HG02642 (cell line): ENCODE data around the gene KRTAP10-6.
"Not testable (repeated sequence)": the region's sequence is repeated elsewhere in the genome, so short reads cannot be mapped to it uniquely, and the experiment has no call there.

ENCODE experiments used
- ATAC-seq: cut with Tn5 transposase; IDR thresholded peaks from one replicate; pipeline ENCODE4 v1.9.1; 2021; ENCODE audit warnings: mild to moderate bottlenecking; ENCODE audit not compliant: unreplicated experiment, poor library complexity

The KRTAP10-6 gene

DNA sequence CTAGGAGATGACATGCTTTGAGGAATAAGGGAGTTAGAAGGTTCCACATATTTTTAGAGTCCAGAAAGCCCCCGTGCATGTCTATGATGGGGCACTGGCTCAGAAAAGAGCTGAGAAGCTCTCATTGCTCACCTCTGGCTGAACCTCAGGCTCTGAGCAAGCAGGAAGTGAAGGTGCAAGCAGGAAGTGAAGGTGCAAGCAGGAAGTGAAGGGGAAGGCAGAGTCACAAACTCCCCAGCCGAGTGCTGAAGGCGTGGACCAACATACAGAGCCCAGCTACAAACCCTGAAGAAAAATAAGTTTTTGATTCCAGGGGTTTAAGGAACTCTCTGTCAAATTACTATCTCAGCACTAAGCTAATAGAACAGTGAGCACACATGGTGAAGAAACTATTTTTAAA, 26.6 kb upstream of the KRTAP10-6 start:
- no peak for ATAC-seq

DNA sequence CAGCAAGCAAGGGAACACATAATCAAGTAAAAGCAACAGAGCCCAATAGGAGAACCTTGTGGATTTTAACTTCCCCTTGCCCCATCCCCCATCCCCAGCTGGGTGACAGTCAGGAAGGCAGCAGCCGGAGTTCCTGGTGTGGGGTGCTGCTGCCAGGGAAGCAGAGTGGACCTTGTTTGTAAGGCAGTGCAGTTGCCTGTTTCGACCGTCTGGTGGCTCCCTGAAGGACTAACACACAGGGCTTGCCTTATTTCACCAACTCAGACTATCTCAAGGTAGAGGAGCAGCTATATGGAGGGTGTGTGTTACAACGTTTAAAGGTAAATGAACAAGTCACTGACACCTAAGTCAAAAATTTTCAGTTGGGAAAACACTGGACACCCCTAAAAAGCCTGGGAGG, 26.2 kb upstream of the KRTAP10-6 start:
- ATAC-seq = no peak

DNA sequence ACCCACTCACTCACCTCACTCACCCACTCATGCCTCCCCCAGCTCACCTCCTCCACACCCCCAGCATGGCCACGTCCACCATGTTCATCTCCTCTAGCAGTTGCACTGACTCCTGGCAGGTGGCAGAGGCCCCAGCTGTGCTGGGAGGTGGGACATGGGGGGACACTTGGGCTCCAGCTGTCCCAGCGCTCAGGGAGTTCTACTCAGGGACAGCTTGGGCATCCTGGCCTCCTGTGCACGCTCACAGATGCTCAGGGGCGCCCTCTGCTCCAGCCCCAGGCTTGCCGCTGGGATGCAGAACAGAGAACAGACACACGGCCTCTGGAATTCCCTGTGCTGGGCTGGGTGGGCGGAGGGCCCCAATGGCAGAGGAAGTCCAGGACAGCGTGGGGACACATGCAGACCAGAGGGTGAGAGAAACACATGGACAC, 24.8 kb upstream of the KRTAP10-6 start:
- ATAC-seq = no peak

DNA sequence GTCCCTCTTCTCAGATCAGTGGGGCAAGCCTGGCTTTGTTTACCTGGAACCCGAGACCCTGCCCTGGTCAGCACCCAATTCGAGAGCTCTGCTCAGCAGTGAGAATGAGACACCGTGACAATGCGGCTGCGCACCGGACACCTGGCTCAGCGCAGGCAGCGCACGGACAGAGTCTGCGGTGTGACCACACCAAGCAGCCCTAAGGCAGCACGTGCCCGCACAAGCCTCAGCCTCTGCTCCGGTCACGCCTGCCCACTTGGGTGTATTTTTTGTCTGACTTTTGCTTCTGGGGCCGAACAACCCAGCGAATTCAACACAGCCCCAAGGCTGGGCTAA, 24.3 kb upstream of the KRTAP10-6 start:
- ATAC-seq = no peak

DNA sequence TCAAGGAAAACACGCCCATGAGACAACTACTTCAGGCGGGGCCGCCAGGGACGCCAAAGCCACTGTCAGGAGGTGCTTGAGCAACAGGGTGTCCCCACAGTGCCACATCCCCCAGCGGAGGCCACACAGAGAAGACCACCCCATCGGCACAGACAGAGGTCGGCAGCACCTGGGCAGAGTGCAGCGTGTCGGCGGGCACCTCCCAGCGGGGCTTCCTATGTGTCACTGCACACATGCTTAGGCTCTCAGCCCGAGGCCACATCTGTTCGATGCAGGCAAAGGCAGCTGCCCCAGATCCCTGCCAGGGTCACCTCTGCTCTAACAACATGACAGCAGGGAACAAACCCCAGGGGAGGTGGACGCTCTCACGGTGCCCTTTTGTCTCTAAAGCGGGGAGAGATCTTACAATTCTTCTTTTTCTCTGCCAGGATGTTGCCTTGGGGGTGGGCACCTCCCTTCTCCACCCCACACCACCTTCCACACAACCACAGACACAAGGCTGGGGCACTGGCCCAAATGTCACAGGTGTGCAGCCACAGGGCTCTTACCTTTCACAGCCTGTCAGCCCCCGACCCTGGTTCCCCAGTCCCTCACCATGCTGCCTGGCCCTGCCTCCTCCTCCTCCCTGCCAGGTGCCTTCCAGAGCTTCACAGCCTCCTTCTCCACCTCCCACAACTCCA, 23.7 kb upstream of the KRTAP10-6 start:
- ATAC-seq = no peak

DNA sequence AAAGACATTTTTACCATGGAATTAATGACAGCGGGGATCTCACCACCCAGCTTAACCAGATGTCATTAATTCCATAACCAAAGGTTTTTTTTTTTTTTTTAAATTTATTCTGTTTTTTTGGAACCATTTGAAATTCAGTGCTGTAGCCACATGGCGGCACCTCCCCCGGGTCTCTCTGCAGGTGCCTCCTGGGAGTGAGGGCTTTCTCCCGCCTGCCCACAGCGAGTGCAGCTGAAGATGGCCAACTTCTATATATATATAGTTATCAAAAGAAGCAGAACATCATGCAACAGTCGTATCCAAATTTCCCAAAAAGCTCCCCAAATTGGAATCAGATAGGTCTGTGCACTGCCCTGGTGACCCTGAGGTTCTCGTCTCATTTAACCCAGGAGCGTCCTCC, 23.2 kb upstream of the KRTAP10-6 start:
- no peak for ATAC-seq

DNA sequence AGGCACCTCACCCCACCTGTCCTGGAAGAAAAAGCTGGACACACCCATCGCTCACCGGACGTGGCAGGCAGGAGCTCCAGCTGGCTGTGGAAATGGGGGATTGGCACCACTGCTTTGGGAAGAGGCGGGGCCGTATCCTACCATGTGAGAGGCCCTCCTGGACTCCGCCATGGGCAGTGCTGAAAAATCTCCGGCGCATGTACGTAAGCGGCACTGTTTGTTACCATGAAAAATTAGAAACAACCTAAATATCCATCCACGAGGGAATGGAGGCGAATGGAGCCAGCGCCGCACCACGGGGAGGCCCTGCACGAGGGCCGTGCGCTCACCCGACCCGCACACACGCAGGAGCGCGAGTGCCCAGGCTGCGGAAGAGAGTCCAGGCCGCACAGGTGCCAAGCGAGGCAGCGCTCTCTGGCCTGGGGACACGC, 22.7 kb upstream of the KRTAP10-6 start:
- ATAC-seq = no peak

DNA sequence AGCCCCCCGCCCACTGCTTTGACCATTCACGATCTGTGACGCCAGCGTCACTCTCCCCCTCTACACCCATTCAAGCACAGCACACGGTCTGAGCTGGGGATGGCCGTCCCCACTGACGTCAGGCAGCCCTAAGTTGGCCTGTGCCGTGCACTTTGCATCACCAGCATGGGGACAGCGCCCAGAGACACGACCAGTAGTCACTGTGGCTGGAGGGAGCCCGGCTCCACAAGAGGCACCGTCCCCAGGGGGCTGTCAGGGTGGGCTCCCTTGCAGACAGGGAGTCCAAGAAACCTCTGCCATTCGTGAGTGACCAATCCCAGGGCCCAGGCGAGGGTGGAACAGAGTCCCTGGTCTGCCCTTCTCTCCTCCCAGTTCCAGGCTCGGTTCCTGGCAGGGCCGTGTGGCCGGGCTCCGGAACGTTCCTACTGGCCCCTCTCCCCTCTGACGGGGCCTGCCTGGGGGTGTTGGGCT, 21.9 kb upstream of the KRTAP10-6 start:
- no peak for ATAC-seq

DNA sequence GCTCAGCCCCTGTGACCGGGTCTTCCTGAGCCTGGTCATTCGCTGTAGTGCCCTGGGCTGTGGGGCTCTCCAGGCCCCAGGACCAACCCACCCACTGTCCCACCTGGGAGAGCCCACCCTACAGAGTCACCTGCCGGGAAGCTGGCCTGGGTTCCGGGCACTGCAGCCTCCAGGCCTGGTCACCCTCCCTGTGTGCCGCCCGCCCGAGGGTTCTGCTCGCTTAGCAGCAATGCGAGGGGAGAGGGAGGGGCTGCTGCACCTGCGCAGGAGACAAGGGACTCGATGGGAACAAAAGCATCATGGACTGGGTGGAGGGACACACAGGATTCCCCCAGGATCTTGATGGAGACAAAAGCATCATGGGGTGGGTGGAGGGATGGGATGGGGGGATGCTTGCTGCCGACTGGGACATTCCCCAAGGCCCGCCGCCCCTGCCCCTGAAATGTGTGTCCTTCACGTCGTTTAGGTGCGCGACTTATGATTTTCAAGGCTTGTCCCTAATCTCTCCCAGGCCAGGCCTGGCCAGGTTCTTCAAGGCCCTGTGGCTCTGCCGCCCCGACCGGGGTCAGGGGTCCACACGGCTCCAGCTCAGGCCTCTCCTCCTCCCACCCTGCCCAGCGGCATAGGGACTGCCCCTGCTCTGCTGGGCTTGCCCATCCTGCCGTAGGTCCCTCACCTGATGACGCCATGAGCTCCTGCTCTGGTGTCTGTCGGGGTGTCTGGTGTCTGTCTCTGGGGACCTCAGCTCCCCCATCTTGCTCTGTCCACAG, 21.3 kb upstream of the KRTAP10-6 start:
- ATAC-seq = no peak

DNA sequence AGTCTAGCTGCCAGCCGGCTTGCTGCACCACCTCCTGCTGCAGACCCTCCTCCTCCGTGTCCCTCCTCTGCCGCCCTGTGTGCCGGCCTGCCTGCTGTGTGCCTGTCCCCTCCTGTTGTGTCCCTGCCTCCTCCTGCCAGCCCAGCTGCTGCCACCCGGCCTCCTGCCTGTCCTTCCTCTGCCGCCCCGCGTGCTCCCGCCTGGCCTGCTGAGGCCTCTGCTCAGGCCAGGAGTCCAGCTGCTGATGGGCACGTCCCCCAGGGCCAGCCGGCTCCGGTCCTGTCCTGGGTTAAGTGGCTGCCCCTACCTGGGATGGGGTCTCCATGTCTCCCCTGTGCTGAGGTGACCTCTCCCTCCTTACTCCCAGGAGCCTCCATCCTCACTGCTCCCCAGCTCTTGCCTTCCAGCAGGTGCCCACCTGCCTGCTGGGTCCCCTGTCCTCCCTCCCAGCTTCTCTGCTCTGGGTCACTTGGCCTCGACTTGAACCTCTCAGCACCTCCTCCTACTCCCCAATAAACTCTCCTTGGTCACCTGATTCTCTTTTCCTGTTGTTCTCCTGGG, 20.4 kb upstream of the KRTAP10-6 start:
- ATAC-seq = no peak

DNA sequence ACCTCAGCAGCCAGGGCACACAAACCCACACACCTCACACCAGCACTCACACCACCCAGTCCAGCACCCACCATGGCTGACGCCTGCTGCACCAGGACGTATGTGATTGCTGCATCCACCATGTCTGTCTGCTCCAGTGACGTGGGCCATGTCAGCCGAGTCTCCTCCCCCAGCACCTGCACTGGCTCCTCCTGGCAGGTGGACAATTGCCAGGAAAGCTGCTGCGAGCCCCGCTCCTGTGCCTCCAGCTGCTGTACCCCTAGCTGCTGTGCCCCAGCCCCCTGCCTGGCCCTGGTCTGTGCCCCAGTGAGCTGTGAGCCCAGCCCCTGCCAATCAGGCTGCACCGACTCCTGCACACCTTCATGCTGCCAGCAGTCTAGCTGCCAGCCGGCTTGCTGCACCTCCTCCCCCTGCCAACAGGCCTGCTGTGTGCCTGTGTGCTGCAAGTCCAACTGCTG, 19.8 kb upstream of the KRTAP10-6 start, which contains the start of gene KRTAP10-8:
Gene KRTAP10-8 (plus strand): TSS at position 51 of the 458 bp plus-strand sequence. CDS start 22 bp downstream, at position 73.
- ATAC-seq = no peak

DNA sequence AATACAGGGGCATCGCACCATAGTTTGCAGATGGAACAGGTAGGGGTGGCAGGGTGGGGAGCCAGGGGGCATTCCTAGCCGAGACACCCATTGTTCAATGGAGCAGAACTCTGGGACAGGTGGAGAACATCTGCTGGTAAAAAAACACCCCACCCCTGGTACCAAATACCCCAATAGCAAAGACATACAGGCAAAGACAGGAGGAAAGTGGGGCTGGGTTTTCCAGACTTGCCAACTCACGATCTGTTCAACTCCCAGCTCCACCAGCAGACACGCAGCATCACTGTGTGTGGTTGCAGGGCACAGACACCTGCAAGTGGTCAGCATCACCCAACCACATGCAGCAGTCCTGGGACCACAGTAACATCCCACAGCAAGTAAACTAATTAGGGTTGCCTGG, 19.2 kb upstream of the KRTAP10-6 start:
- no peak for ATAC-seq

DNA sequence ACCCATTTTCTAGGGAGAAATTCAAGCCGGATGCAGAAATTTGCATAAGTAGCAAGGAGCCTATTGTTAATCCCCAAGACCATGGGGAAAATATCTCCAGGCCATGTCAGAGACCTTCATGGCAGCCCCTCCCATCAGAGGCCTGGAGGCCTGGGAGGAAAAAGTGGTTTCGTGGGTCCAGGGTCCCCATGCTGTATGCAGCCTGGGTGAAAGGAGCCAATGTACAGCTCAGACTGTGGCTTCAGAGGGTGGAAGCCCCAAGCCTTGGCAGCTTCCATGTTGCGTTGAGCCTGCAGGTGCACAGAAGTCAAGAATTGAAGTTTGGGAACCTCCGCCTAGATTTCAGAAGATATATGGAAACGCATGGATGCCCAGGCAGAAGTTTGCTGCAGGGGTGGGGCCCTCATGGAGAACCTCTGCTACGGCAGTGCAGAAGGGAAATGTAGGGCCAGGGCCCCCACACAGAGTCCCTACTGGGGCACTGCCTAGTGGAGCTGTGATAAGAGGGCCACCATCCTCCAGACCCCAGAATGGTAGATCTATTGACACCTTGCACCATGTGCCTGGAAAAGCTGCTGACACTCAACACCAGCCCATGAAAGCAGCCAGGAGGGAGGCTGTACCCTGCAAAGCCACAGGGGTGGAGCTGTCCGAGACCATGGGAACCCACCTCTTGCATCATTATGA, 18.0 kb upstream of the KRTAP10-6 start:
- not testable (repeated sequence) for ATAC-seq

DNA sequence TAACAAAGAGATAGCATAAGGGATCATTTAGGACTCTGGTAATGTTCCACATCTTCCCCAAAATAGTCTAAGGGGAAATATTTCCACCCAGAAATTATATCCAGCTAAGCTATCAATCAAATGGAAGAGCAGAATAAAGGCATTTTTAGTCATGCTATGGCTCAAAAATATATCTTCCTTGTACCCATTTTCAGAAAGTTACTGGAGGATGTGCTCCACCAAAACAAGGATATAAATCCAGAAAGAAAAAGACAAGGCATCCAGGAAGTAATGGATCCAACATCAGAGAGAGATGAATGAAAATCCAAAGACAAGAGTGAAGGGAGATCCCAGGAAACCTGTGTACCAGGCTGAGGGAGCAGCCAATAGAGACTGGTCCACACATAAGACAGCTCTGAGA, 16.9 kb upstream of the KRTAP10-6 start:
- no peak for ATAC-seq

DNA sequence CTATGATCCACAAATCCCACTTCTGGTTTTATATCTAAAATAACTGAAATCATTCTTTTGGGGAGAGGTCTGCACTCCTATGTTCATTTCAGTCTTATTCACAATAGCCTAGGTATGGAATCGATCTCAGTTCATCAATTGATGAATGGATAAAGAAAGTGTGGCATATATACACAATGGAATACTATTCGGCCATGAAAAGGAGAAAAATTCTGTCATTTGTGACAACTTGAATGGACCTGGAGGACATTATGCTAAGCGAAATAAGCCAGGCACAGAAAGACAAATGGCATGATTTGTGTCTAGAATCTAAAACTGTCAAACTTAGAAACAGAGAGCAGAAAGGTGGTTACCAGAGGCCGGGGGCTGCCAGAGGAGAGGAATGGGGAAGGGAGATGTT, 14.2 kb upstream of the KRTAP10-6 start:
- ATAC-seq = no peak

DNA sequence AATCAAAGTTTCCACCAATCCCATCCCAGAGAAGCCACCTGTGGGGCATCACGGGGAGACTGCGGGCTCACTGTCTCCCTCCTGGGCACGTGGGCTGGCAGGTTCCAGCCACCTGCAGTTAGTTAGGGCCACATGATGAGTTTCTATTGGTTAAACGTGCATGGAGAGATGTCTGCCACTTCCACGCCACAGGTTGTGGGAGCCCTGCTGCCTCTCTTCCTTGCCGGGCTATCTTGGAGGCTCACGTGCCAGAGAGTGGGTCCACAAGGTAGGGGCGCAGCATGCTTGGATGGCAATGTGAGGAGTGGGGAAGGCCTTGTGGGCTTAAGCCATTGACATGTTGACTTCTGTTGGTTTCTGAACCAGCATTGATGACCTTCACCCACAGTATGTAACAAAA, 11.6 kb upstream of the KRTAP10-6 start:
- ATAC-seq = no peak

DNA sequence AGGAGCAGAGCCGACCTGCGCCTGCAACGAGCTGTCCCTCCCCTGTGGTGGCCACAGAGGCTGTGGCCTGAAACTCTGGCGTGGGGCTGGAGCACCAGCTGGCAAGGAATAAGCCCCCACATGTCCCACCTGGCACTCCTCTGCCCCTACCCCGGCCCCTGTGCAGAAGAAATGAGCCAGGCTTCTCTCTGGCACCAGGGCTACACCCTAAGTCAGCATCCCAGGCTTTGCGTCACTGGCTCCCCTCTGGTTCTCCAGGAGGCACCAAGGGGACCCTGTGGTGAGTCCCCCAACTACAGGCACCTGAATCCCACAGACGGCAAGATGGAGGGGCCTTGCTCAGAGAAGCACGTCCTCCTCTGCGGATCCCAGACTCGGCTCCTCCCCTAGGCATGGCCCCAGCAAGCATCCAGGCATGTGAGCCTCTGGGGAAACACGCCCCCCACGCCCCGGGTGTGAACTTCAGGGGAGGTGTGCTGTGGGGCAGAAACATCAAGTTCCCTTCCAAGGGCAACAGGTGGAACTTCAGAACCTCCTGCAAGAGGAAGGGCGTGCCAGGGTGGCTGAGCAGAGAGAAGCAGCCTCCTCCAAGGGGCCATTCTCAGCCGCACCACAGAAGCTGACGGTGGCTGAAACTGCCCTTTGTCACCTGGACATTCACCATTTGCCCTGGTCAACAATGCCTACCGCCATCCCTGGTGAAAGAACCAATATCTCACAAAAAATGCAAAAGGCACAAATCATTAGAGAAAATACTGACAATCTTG, 11.0 kb upstream of the KRTAP10-6 start:
- ATAC-seq = no peak

DNA sequence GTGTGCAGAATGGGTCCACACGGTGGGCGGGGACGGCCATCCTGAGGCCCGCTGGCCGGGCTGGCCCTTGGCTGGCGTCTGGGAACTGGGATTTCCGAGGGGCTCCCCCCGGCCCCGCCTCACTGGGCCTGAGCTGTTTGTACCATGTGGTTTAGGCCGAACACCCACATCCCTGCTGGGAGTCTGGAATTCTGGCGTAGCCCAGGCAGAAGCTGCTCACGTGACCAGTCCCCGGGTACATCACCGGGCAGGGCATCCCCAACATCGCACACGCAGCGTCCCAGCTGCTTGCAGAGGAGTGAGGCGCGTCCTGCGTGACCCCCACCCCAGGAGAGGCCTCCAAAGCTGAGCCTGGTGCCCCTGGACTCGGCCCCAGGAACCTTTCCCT, 10.2 kb upstream of the KRTAP10-6 start:
- ATAC-seq = no peak

DNA sequence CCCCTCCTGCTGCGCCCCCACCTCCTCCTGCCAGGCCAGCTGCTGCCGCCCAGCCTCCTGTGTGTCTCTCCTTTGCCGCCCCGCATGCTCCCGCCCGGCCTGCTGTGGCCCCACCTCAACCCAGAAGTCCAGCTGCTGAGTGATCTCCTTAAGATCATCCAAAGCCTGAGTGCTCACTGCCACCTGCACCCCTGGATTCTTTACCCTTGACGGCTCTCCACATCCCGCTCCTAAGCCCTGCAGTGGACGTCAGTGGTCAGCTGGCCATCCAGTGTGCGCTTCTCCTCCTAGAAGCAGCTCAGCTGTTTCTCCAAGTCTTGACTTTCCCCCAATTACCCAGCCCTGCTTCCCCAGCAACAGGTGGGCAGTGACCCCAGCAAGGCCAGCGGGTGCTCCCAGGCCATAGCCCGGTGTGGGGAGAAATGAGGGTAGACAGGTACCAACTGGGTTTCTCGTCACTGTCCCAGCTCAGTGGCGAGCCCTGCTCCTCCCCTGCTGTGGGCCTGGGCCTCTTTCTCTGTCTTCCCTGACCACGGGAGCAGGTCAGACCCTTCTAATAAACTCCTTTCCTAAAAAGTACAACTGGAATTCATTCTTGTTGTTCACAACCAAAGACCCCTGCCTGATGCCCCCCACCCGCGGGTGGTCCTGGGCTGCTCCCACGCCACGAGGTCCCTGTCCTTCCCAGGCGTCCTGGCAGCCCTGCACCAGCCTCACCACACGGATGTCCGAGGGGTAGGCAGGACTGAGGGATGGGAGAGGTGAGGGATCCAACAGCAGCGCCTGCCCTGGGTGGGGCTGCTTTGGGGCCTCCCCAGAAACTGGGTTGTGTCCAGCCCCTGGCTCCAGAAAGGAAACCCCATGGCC, 9.5 kb upstream of the KRTAP10-6 start:
- ATAC-seq = no peak
